Osteocyte (in vitro differentiated cells): ENCODE data around the gene ITCH. TPM values are rescaled to one million over a fixed set of nuclear protein-coding genes. Genes with fewer than 3 reads are reported as not detected.

Source experiments
- DNase-seq: peaks from one replicate; pipeline ENCODE4 v3.0.0; 2021; ENCODE audit warnings: mixed read lengths; ENCODE audit not compliant: unreplicated experiment; ENCODE audit errors: extremely low spot score
- H3K27ac Mint-ChIP-seq: one replicate; pipeline ENCODE4 v1.8.0; 2021; ENCODE audit warnings: mild to moderate bottlenecking, mixed read lengths; ENCODE audit not compliant: unreplicated experiment
- H3K27me3 Mint-ChIP-seq: one replicate; pipeline ENCODE4 v1.8.0; 2021; ENCODE audit warnings: mixed read lengths; ENCODE audit not compliant: unreplicated experiment
- H3K36me3 Mint-ChIP-seq: one replicate; pipeline ENCODE4 v1.8.0; 2021; ENCODE audit warnings: mixed read lengths; ENCODE audit not compliant: unreplicated experiment
- H3K4me1 Mint-ChIP-seq: one replicate; pipeline ENCODE4 v1.8.0; 2021; ENCODE audit warnings: mixed read lengths; ENCODE audit not compliant: unreplicated experiment
- H3K4me3 Mint-ChIP-seq: one replicate; pipeline ENCODE4 v1.8.0; 2021; ENCODE audit warnings: mild to moderate bottlenecking, moderate library complexity, mixed read lengths; ENCODE audit not compliant: unreplicated experiment
- H3K9me3 Mint-ChIP-seq: one replicate; pipeline ENCODE4 v1.8.0; 2021; ENCODE audit warnings: mixed read lengths; ENCODE audit not compliant: unreplicated experiment
- microRNA-seq: library from miRNA; unstranded; fragments of <30 nt; microRNA quantifications from one replicate; pipeline ENCODE4 v1.1.0, GENCODE V29; 2020; ENCODE audit not compliant: unreplicated experiment
- total RNA-seq: library from RNA; stranded (reverse); gene quantifications from 2 replicates; pipeline ENCODE4 v1.2.1, GENCODE V29; 2021
- TF ChIP-seq, protein P1 (sequence below): fragments of 200-600 bp; sonication (generic); IDR thresholded peaks from 2 replicates; pipeline ENCODE4 v1.5.0; 2021; ENCODE audit warnings: antibody characterized with exemption, mild to moderate bottlenecking, moderate library complexity

Gene ITCH
- total RNA-seq, 1 donor from 2014 or later, result 55.4 TPM

DNA sequence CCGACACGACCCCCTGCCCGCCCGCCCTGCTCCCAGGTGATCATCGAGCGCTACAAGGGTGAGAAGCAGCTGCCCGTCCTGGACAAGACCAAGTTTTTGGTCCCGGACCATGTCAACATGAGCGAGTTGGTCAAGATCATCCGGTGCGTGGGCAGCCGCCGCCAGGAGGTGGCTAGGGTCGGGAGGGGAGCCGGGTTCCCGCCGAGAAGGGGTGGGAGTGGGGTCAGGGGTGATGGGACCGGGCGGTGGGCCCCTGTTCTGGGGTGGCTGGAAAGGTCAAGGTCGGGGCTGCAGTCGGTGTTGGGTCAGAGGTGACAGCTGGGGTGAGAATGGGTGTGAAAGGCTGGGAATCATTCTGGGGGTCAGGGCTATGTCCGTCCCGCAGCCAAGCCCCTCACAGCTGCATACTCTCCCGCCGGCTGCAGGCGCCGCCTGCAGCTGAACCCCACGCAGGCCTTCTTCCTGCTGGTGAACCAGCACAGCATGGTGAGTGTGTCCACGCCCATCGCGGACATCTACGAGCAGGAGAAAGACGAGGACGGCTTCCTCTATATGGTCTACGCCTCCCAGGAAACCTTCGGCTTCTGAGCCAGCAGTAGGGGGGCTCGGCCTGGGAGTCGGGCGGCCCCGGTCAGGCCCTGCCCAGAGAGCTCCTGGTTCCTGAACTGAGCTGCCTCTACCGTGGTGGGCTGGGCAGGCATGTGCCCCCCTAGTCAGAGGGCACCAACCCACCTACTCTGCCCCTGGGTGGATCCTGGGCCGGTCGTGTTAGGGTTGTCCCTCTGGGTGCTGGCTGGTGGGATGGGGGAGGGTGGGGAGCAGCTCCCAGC, 196.5 kb downstream of the ITCH start:
- peak overlapping the region; percentile 71 for H3K4me3 Mint-ChIP-seq
- peaks cover 13% of the 10 kb centered on the region for H3K4me1 Mint-ChIP-seq
- H3K9me3 Mint-ChIP-seq, result no peaks in the 10 kb centered on the region
- no peaks in the 10 kb centered on the region for H3K27me3 Mint-ChIP-seq
- peak overlapping the region; percentile 78 for H3K27ac Mint-ChIP-seq
- H3K36me3 Mint-ChIP-seq, result peaks cover 2% of the 10 kb centered on the region
- DNase-seq, result no peak
- TF ChIP-seq, protein P1, sequence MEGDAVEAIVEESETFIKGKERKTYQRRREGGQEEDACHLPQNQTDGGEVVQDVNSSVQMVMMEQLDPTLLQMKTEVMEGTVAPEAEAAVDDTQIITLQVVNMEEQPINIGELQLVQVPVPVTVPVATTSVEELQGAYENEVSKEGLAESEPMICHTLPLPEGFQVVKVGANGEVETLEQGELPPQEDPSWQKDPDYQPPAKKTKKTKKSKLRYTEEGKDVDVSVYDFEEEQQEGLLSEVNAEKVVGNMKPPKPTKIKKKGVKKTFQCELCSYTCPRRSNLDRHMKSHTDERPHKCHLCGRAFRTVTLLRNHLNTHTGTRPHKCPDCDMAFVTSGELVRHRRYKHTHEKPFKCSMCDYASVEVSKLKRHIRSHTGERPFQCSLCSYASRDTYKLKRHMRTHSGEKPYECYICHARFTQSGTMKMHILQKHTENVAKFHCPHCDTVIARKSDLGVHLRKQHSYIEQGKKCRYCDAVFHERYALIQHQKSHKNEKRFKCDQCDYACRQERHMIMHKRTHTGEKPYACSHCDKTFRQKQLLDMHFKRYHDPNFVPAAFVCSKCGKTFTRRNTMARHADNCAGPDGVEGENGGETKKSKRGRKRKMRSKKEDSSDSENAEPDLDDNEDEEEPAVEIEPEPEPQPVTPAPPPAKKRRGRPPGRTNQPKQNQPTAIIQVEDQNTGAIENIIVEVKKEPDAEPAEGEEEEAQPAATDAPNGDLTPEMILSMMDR, result no peak

DNA sequence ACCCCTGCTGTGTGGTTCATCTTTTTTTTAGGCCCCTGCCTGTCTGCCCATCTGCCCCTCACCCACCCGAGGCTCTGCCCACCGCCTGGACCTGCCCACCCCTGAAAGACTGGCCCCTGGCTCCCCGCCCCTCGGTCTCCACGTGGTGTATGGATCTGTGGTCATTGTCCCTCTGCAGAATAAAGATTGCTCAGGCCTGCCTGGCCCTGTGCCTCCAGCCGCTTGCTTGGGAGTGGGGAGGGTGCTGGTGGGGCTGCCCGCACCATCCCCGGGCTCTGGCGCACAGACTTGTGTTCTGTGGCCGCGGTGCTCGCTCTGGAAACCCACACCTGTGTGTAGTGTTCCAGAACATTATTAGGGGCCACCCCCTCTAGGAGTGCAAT, 197.1 kb downstream of the ITCH start:
- H3K9me3 Mint-ChIP-seq, result no peaks in the 10 kb centered on the region
- peak overlapping the region; percentile 78 for H3K27ac Mint-ChIP-seq
- TF ChIP-seq, protein P1, result no peak
- peaks cover 2% of the 10 kb centered on the region for H3K36me3 Mint-ChIP-seq
- no peaks in the 10 kb centered on the region for H3K27me3 Mint-ChIP-seq
- peaks cover 13% of the 10 kb centered on the region for H3K4me1 Mint-ChIP-seq
- DNase-seq, result no peak
- H3K4me3 Mint-ChIP-seq, result peak overlapping the region; percentile 61

DNA sequence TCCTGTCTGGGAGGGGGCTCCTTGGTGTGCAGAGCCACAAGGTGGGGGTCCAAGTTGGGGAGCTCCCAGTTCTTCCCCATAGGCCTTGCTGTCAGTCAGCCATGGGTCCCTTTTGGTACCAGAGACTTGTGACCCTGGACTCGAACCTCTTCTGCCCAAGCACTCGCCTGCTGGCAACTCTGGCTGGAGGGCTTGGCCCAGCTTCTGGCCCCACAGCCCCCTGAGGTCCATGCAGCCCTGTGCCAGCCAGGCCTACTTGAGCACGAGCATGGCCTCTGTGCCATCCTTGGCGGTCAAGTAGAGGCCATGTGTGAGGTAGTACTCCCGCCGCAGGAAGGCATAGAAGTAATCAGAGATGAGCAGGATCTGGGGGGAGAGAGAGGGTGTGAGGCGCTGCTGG, 197.5 kb downstream of the ITCH start:
- TF ChIP-seq, protein P1, result no peak
- peaks cover 2% of the 10 kb centered on the region for H3K36me3 Mint-ChIP-seq
- DNase-seq, result no peak
- H3K9me3 Mint-ChIP-seq, result no peaks in the 10 kb centered on the region
- H3K4me3 Mint-ChIP-seq, result no peak overlapping the region
- peak overlapping the region; percentile 60 for H3K27ac Mint-ChIP-seq
- H3K4me1 Mint-ChIP-seq, result peaks cover 13% of the 10 kb centered on the region
- H3K27me3 Mint-ChIP-seq, result no peaks in the 10 kb centered on the region

Small RNA genes within 50 kb of the gene (microRNA-seq; reads per million reads assigned to microRNA genes)
- gene MIR644A, result not detected

Other genes with a start within 250 kb of the ITCH start
- not detected in 2 replicates for gene ASIP, start 121.8 kb upstream of the ITCH start, total RNA-seq
- gene AHCY, start 59.9 kb upstream of the ITCH start, total RNA-seq, result 110 and 114 TPM in 2 replicates
- 160 and 166 TPM in 2 replicates for gene DYNLRB1, start 153.1 kb downstream of the ITCH start, total RNA-seq
- gene MAP1LC3A, start 195.4 kb downstream of the ITCH start, total RNA-seq, result 60.5 and 67.2 TPM in 2 replicates